Large intestine (tissue), 1 donor: ENCODE measurements around the gene LAMB3. TPM values are rescaled to one million over a fixed set of nuclear protein-coding genes. Genes with fewer than 3 reads are reported as not detected.

Experiments
- polyA plus RNA-seq: library from polyadenylated mRNA; unstranded; fragments of 120-200 nt; gene quantifications from one replicate; pipeline ENCODE4 v1.2.1, GENCODE V29; 2013

LAMB3 gene
- polyA plus RNA-seq, 1 donor = 156 TPM

Other genes starting within 250 kb of the LAMB3 start
- gene CAMK1G, start 68.7 kb downstream of the LAMB3 start, polyA plus RNA-seq = 0.63 TPM
- 167 TPM for gene G0S2, start 23.0 kb upstream of the LAMB3 start, polyA plus RNA-seq
- 0.31 TPM for gene HSD11B1, start 52.4 kb upstream of the LAMB3 start, polyA plus RNA-seq
- 21.0 TPM for gene TRAF3IP3, start 103.6 kb upstream of the LAMB3 start, polyA plus RNA-seq
- gene C1orf74, start 132.1 kb upstream of the LAMB3 start, polyA plus RNA-seq = 4.7 TPM
- gene IRF6, start 153.7 kb upstream of the LAMB3 start, polyA plus RNA-seq = 68.0 TPM
- gene UTP25, start 175.5 kb upstream of the LAMB3 start, polyA plus RNA-seq = 8.4 TPM